HG03108 (cell line): Measurements from ENCODE around the gene NHP2.

Source experiments
- ATAC-seq: cut with Tn5 transposase; IDR thresholded peaks from one replicate; pipeline ENCODE4 v1.9.1; 2021; ENCODE audit warnings: moderate library complexity; ENCODE audit not compliant: unreplicated experiment

NHP2 gene

DNA sequence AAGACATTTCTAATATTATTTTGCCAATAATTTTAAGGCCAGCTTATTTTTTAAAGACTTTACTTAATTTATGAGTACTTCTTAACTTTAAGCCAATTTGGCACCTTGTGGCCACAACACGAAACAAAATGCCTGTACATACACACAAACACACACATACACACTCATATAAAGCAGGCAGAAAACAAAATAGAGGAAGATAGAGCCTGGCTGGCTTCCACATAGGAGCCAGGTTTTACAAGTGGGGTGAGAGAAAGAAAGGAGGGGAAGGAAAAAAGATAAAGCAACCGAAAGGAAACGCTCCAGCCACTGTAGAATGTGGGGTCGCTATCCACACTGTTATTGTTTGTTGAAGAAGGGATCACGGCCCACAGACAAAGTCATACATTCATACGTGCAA is 23.1 kb upstream of the NHP2 start:
- no peak for ATAC-seq

DNA sequence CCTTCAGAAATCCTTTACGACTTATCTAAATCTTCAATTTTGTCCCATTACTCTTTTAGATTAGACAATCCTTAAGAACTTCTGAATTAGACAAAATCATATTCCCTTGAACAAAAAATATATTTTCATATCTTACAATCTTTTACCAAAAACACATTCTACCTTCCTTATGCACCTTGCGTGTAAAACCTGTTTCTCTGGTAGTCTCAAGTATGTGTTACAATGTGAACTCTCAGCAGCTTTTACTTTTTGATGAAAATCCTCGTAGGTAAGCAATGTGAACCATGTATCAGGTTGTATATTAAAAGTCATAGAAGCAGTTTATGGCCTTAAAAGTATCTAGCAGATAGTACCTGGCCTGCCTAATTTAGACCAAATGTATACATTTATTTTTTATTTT is 20.8 kb upstream of the NHP2 start:
- ATAC-seq: no peak

DNA sequence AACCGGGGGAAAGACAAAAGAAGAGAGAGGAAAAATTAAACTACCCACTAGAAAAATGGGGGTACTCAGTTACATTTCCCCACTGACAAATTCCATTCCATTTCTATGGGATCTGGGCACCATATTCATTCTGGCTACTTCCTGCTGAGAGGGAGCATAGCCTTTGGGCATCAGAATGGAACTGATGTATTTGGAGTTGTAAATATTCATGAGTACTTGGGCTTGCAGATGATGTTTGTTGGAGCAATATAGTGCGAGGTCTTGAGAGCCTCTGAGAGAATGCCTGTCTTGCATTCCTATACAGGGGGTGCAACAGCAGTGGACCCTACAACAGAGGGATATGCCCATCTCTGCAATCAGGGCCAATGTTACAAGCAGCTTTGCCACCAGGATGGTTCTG is 16.8 kb upstream of the NHP2 start:
- ATAC-seq: no peak

DNA sequence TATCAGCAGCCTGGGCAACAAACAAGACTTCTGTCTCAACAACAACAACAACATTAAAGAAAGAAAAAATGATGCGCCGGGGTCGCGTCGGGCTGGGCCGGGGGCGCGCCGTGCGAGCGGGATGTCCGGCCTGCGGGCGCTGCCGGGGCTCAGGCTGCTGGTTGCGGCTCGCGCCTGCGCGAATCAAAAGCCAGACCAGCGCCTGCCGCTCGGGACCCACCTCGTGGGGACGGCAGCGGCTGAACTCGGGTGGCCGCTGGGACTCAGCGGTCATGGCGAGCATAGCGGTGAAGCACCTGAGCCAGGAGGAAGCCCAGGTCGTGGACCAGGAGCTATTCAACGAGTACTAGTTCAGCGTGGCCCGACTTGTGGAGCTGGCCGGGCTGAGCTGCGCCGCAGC is 11.9 kb upstream of the NHP2 start:
- ATAC-seq: no peak

DNA sequence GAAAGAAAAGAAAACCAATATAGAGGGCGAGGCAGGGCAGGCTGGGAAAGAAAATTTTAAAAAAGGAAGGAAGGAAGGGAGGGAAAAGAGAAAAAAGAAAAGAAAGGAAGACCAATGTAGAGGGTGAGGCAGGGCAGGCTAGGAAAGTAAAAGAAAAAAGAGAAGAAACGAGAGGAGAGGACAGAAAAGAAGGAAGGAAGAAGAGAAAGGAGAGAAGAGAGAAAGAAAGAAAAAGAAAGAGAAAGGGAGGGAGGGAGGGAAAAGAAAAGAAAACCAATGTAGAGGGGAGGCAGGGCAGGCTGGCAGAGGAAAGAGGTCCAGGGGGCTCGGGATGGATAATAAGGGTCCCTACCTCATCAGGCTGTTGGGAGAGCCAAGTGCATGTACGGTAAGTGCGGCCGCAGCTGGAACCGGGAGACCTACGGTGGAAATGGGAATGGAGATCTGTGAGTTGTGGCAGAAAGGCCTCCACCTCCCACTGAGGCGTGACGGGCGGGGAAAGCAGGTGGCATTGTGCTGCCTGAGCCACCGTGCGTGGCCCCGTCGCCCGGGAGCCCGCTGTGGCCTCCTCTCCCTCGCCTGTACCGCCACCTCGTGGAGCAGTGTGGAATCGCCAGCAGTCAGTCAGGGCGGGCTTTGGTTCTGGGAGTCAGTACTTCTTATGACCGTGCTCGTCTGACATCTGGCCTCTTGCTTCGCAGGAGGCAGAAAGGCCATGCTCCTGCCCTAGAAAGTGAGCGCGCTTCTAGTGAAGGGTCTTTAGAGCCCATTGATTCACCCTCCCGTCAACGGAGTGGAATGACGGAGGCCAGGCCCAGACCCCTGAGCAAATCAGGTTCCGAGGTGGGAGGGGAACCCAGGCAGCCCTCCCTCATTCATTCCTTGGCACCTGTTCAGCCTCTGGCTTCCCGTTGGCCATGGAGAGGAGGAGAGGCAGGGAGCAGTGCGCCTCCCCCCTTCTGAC is 10.4 kb upstream of the NHP2 start:
- no peak for ATAC-seq

DNA sequence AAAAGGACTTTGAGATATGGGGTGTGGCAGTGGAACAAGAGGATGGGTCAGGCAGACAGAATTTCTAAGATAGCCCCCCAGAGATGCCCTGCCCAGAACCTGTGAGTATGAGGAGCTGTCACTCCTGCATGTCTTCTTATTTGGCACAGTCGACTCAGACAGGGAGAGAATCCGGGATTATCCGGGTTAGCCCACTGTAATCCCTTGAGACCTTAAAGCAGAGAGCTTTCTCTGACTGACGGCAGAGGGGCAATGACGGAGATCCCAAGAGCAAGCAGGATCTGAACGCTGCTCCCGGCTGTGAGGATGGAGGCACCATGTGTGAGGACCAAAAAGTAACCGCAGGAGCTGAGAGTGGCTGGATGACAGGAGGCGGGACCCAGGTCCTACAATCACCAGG is 8.8 kb upstream of the NHP2 start:
- no peak for ATAC-seq

DNA sequence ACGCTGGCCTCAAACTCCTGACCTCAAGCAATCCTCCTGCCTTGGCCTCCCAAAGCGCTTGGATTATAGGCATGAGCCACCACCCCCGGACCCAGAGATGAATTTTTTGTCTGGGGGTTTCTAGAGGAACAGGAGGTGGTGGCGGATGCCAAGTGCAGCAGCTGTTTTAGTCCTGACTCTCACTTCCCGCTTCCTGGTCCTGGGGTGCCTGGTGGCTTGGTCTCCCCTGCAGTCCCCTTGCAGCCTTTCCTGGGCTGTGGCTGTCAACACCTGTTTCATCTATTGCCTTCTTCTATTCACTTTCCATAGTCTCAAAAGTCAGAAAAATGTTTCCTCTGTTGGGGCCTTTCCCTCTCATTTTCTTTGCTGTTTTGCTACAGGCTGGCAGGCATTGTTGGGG is 6.5 kb upstream of the NHP2 start:
- ATAC-seq: no peak

DNA sequence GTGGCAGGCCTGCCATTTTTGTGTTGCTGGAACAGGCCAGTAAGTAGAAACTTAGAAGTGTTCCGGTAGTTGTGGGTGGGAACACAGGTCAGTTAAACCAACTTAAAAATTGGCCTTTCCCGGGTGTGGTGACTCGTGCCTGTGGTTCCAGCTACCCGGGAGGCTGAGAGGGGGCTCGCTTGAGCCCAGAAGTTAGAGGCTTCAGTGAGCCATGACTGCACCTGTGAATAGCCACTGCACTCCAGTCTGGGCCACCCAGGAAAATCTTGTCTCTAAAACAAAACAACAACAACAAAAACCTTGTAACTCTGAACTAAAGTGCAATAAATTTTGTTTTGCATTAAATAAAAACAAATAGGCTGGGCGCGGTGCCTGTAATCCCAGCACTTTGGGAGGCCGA is 1.4 kb upstream of the NHP2 start:
- ATAC-seq: no peak

DNA sequence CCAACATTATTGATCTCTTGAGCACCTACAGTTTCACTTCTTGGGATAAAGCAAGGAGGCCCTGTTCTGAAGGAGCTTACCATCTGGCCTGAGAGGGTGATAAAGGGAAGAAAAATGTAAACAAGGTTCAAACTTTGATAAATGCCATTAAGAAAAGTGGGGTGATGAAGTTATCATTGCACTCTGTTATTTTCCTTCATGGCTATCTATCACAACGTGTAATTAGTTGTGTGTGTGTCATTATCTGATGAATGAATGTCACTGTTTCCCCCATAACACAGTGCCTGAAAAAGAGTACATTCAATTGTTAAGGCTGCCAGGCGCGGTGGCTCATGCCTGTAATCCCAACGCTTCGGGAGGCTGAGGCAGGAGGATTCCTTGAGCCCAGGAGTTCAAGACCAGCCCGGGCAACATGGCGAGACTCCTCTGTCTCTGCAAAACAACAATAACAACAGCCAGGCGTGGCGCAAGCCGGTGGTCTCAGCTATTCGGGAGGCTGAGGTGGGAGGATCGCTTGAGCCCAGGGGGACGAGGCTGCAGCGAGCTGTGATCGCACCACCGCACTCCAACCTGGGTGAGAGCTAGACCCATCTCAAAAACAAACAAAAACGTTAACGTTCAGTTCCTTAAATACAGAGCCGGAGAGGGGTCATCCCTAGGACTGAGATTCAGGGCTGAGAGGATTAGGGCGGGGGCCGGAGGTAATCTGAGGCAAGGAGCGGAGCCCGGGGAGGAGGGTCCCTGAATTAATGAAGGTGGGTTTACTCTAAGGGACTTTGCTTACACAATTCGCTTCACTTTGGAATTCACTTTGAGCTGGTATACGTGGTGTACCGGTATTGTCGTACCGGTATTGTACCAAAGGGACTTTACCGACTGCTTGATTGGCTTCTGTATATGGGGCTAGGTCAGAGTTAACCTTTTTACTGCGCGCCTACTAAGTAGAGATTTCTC is 917 bp downstream of the NHP2 start:
- no peak for ATAC-seq

DNA sequence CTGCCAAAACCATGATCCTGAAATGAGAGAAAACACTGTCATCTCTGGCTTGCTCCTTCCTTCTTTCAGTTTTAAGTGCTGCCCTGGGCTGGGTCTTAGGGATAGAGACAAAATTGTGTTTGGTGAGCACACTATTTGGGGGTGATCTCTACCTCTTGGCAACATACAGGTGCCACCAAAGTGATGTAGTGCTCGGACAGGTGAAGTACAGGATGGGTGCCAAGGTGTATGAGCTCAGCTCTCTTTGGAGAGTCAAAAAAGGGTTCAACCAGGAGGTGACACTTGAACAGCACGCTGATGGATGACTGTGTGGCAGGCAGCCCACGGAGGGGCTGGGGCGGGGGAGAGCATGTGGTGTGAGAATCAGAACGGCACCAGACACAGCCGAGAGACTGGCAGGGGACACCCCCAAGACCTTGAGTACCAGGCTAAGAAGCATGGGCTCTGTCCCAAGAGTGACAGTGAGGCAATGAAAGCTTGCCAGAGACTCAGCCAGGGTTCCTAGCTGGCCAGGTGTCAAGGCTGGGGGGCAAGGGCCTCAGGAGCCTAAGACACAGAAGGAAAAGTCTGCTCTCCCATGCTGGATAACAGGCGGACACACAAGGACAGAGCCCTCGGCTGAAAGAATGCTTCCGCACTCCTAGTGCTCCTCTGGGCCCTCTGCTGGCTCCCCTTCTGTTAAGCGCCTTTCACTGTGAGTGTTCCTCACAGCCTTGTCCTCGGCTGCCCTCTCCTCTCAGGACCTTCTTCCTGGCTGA is 2.5 kb downstream of the NHP2 start:
- ATAC-seq: no peak

DNA sequence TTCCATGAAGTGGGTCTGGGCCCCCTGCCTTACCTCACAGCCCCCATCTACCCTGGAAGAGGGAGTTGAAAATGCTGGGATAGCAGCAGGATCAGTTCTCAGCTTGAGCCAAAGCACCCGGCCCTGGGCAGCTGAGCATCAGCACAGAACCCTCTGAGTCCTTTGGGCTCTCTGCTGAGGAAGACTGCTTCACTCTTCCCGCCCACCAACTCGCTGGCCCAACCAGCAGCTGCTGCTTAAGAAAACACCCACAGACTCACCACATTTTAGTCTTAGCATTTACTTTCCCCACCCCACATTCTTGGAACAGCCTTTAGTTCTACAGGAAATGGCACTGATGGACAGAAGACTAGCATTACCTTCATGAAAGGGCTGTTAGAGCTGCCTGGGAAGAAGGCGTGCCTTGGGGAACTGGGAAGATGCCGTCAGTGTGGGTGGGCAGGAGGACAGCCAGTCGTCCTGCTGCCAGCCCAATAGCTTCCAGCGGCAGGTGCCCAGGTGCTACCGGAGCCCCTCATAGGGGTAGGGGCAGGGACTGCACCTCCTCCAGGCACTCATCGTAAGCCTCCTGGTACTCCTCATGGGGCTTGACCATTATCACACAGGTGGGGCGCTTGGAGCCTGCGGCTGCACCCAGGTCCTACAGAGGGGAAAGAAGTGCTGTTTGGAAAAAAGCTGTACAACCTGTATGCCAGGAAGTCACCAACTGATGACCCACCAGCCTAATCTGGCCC is 4.3 kb downstream of the NHP2 start:
- ATAC-seq: no peak

DNA sequence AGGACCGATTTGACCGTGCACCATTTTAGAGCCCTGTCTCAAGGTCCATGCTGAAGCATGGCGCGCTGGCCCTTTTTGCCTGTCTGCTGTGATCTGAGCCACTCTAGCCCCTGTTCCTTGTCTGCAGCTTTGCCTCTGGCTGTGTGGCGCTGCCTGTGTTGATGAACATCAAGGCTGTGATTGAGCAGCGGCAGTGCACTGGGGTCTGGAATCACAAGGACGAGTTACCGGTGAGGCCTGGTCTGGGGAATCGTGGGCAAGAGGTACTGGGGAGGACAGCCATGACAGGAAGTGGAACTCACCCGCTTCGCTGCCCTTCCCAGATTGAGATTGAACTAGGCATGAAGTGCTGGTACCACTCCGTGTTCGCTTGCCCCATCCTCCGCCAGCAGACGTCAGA is 6.3 kb downstream of the NHP2 start:
- no peak for ATAC-seq

DNA sequence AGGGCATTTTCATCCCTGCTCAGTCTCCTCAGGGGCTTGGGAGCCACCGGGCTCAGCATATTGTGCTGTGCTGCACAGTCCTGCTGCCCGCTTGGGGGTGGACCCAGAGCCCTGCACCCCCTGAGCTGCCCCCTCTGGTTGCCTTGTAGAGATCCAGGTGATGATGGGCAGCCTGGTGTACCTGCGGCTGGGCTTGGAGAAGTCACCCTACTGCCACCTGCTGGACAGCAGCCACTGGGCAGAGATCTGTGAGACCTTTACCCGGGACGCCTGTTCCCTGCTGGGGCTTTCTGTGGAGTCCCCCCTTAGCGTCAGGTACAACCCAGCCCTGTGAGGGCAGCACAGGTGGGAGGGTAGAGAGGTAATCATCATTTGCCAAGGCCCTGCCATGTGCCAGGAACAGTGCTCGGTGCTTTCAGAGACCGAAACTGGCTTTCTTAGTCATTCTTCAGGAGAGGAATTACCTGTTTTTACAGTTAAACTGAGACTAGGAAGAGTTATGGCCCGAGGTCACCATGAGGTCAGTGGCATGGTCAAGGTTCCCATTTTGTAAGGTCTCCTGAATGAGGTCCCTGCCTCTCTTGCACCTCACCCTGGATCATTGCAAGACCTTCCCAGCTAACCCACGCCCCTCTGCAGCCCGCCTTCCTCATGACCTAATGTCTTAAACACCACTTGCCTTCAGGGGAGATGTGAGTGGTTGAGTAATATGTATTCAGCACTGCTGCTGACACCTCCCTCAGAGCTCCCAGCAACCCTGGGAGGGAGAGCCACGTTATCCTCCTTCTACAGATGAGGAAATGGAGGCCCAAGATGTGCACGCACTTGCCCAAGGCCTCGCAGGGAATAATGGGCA is 7.5 kb downstream of the NHP2 start:
- ATAC-seq: no peak

DNA sequence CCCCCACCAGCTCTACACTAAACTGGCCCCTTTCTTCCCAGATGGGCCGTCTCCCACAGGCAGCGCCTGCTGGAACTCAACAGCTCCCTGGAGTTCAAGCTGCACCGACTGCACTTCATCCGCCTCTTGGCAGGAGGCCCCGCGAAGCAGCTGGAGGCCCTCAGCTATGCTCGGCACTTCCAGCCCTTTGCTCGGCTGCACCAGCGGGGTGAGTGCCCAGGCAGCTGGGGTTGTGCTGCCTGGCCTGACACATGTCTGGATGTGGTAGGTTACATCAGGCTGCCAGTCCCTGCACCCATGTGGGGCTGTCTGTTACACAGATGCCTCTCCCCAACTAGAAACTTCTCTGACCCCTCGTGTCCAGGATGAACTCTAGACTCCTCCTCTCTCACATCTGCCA is 9.8 kb downstream of the NHP2 start:
- ATAC-seq: no peak

DNA sequence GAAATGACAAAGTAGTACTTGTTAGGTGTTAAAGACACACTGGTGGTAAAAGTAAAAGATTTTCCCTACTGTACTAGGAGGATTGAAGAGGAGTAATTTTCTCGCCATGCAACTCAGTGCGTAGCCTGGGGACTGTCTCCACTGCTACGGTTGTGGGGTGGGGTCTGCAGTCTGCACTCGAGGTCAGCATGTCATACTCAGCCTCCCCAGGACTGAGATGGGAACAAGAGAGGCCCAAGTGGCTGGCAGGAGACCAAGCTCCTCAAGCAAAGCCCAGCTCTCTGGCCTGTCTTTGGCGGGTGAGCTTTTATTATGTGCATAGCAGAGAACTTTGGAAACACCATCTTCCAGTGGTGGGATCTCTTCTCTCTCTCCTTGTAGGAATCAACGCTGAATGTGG is 10.4 kb downstream of the NHP2 start:
- no peak for ATAC-seq

DNA sequence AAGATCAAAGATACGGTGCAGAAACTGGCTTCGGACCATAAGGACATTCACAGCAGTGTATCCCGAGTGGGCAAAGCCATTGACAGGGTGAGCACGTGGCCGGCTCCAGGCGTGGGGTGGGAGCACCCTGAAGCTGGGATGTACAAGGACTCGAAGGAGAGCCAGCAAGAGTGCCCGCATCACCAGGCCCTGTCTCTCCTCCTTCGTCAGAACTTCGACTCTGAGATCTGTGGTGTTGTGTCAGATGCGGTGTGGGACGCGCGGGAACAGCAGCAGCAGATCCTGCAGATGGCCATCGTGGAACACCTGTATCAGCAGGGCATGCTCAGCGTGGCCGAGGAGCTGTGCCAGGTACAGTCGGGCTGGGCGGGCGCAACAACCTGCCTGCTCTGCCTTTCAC is 11.0 kb downstream of the NHP2 start:
- ATAC-seq: no peak

DNA sequence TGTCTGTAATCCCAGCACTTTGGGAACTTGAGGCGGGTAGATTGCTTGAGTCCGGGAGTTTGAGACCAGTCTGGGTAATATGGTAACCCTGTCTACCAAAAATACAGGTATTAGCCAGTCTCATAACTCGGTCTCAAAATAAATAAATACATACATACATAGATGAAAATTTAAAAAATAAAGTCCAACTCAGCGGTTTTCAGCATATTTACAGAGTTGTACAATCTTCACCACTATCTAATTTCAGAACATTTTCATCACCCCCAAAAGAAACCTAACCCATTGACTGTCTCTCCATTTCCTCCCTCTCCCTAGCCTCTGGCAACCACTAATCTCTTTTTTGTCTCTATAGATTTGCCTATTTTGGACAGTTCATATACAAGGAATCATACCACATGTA is 12.1 kb downstream of the NHP2 start:
- ATAC-seq: no peak

DNA sequence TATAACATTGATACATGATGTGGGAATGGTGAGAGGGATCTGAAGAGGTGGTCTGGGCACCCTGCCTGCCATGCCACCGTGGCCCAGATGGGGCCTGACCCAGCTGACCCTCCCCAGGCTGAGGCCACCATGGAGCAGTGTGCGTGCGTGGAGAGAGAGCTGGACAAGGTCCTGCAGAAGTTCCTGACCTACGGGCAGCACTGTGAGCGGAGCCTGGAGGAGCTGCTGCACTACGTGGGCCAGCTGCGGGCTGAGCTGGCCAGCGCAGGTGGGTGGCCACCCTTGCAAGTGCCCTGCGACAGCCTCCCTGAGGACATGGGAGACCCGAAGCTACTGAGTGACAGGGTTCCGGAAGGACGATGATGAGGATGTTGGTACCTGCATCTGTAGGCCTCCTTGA is 15.7 kb downstream of the NHP2 start:
- no peak for ATAC-seq

DNA sequence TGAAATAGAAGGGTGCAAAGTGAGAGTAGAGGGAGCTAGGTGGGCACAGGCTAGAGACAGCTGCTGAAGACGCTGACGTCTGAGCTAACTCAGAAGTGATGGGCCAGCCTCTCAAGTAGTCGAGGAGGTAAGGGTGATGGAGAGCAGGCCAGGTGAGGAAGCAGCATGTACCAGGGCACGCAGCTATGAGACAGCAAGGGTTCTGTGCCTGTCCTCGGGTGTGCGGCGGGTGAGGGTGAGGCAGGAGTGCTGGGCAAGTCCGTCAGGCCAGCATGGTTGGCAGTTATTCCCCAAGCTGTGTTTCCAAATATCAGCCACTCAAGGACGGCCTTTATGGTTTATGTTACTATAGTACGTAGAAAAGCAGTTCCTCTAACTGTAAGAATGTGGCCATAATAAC is 16.7 kb downstream of the NHP2 start:
- ATAC-seq: no peak
